H9 (cell line): ENCODE data around the gene BIRC3. TPM values are rescaled to one million over a fixed set of nuclear protein-coding genes. Genes with fewer than 3 reads are reported as not detected.

Source experiments
- DNase-seq: peaks from one replicate; pipeline ENCODE4 v3.0.0-alpha.2; 2017
- H2AFZ ChIP-seq: one replicate; pipeline ENCODE4 v1.6.1; 2013; ENCODE audit warnings: mild to moderate bottlenecking, low read length, control low read depth, moderate library complexity
- H2AK5ac ChIP-seq: 2 replicates; pipeline ENCODE4 v1.6.1; 2013; ENCODE audit warnings: low read length, control low read depth, mixed read lengths; ENCODE audit not compliant: insufficient read length
- H2BK120ac ChIP-seq: one replicate; pipeline ENCODE4 v1.6.1; 2013; ENCODE audit warnings: low read depth, mild to moderate bottlenecking, low read length, control low read depth, inconsistent platforms; ENCODE audit not compliant: poor library complexity, severe bottlenecking
- H2BK12ac ChIP-seq: 2 replicates; pipeline ENCODE4 v1.6.1; 2013; ENCODE audit warnings: low read length, control low read depth, mixed read lengths, low read depth; ENCODE audit not compliant: insufficient read length
- H2BK15ac ChIP-seq: 2 replicates; pipeline ENCODE4 v1.6.1; 2013; ENCODE audit warnings: low read depth, low read length, control low read depth
- H2BK20ac ChIP-seq: one replicate; pipeline ENCODE4 v1.6.1; 2013; ENCODE audit warnings: low read depth, mild to moderate bottlenecking, low read length, control low read depth, inconsistent platforms; ENCODE audit not compliant: poor library complexity, severe bottlenecking
- H2BK5ac ChIP-seq: 2 replicates; pipeline ENCODE4 v1.6.1; 2013; ENCODE audit warnings: low read length, control low read depth, mixed read lengths; ENCODE audit not compliant: insufficient read length
- H3K14ac ChIP-seq: 2 replicates; pipeline ENCODE4 v1.6.1; 2013; ENCODE audit warnings: low read length, control low read depth; ENCODE audit not compliant: insufficient read depth
- H3K18ac ChIP-seq: 2 replicates; pipeline ENCODE4 v1.6.1; 2013; ENCODE audit warnings: low read depth, mild to moderate bottlenecking, mixed read lengths, low read length, control low read depth; ENCODE audit not compliant: insufficient read length
- H3K23ac ChIP-seq: 2 replicates; pipeline ENCODE4 v1.6.1; 2013; ENCODE audit warnings: low read length, control low read depth, mixed read lengths, low read depth; ENCODE audit not compliant: insufficient read length
- H3K23me2 ChIP-seq: 2 replicates; pipeline ENCODE4 v1.6.1; 2013; ENCODE audit warnings: low read depth, mild to moderate bottlenecking, mixed read lengths, low read length, control low read depth; ENCODE audit not compliant: insufficient read length, poor library complexity, severe bottlenecking
- H3K27ac ChIP-seq: 2 replicates; pipeline ENCODE4 v1.5.1; 2013; ENCODE audit warnings: low read length, control low read depth, mixed read lengths, low read depth; ENCODE audit not compliant: insufficient read length
- H3K27me3 ChIP-seq: 2 replicates; pipeline ENCODE4 v1.6.1; 2013; ENCODE audit warnings: low read length, control low read depth, inconsistent platforms; ENCODE audit not compliant: insufficient read depth
- H3K4ac ChIP-seq: 2 replicates; pipeline ENCODE4 v1.6.1; 2013; ENCODE audit warnings: low read depth, mild to moderate bottlenecking, control low read depth, inconsistent platforms, low read length, moderate library complexity
- H3K4me1 ChIP-seq: 2 replicates; pipeline ENCODE4 v1.6.1; 2013; ENCODE audit warnings: low read length, control low read depth, inconsistent platforms; ENCODE audit not compliant: insufficient read depth
- H3K4me2 ChIP-seq: 2 replicates; pipeline ENCODE4 v1.6.1; 2013; ENCODE audit warnings: low read length, control low read depth, mixed read lengths; ENCODE audit not compliant: insufficient read length, insufficient read depth
- H3K56ac ChIP-seq: 2 replicates; pipeline ENCODE4 v1.6.1; 2013; ENCODE audit warnings: low read depth, mild to moderate bottlenecking, mixed read lengths, low read length, control low read depth; ENCODE audit not compliant: insufficient read length
- H3K79me1 ChIP-seq: 2 replicates; pipeline ENCODE4 v1.6.1; 2013; ENCODE audit warnings: low read depth, mild to moderate bottlenecking, moderate library complexity, low read length, control low read depth, inconsistent platforms; ENCODE audit not compliant: insufficient read depth, poor library complexity, severe bottlenecking
- H3K79me2 ChIP-seq: 2 replicates; pipeline ENCODE4 v1.6.1; 2013; ENCODE audit warnings: low read length, control low read depth, inconsistent platforms; ENCODE audit not compliant: insufficient read depth
- H3K9ac ChIP-seq: 2 replicates; pipeline ENCODE4 v1.6.1; 2013; ENCODE audit warnings: low read length, control low read depth, mixed read lengths; ENCODE audit not compliant: insufficient read length; ENCODE audit errors: extremely low read depth
- H3K9me3 ChIP-seq: one replicate; pipeline ENCODE4 v1.6.1; 2013; ENCODE audit warnings: low read depth, low read length, inconsistent platforms; ENCODE audit not compliant: control insufficient read depth
- H3T11ph ChIP-seq: one replicate; pipeline ENCODE4 v1.6.1; 2013; ENCODE audit warnings: mild to moderate bottlenecking, low read length, control low read depth, inconsistent platforms
- H4K20me1 ChIP-seq: one replicate; pipeline ENCODE4 v1.6.1; 2013; ENCODE audit not compliant: control insufficient read depth, insufficient read length, insufficient read depth
- H4K5ac ChIP-seq: 2 replicates; pipeline ENCODE4 v1.6.1; 2013; ENCODE audit warnings: low read depth, mild to moderate bottlenecking, mixed read lengths, low read length, control low read depth; ENCODE audit not compliant: insufficient read length
- H4K8ac ChIP-seq: replicated peaks from 2 replicates; pipeline ENCODE4 v1.6.1; 2013; ENCODE audit warnings: low read length, control low read depth, mixed read lengths, low read depth; ENCODE audit not compliant: insufficient read length
- H4K91ac ChIP-seq: 2 replicates; pipeline ENCODE4 v1.6.1; 2013; ENCODE audit warnings: low read depth, mild to moderate bottlenecking, moderate library complexity, mixed read lengths, low read length, control low read depth; ENCODE audit not compliant: insufficient read length
- H3K27ac Mint-ChIP-seq, 3 experiments: 2 replicates in 2 of 3; 3 replicates in 1 of 3; pipeline ENCODE4 v1.8.0; 2020 to 2021; ENCODE audit warnings: mixed read lengths in 3 of 3, mild to moderate bottlenecking in 1 of 3, moderate library complexity in 1 of 3
- H3K27me3 Mint-ChIP-seq: 2 replicates; pipeline ENCODE4 v1.8.0; 2021; ENCODE audit warnings: low read depth, mild to moderate bottlenecking, moderate library complexity, mixed read lengths
- H3K36me3 Mint-ChIP-seq, 3 experiments: 2 replicates in 2 of 3; 3 replicates in 1 of 3; pipeline ENCODE4 v1.8.0; 2020 to 2021; ENCODE audit warnings: low read depth in 3 of 3, mixed read lengths in 3 of 3; ENCODE audit not compliant: insufficient read depth in 1 of 3
- H3K4me1 Mint-ChIP-seq, 2 experiments: 2 replicates each; pipeline ENCODE4 v1.8.0; 2020; ENCODE audit warnings: mixed read lengths in 2 of 2
- H3K4me3 Mint-ChIP-seq, 2 experiments: 2 replicates in 1 of 2; 3 replicates in 1 of 2; pipeline ENCODE4 v1.8.0; 2020 to 2021; ENCODE audit warnings: mild to moderate bottlenecking in 2 of 2, mixed read lengths in 2 of 2, moderate library complexity in 1 of 2
- H3K9me3 Mint-ChIP-seq, 2 experiments: 2 replicates in 1 of 2; 3 replicates in 1 of 2; pipeline ENCODE4 v1.8.0; 2020; ENCODE audit warnings: mild to moderate bottlenecking in 2 of 2, mixed read lengths in 2 of 2, moderate library complexity in 1 of 2
- WGBS: extraction: QIAGEN DNeasy Blood & Tissue Kit; methylation state at CpG from one replicate; pipeline ENCODE4 v1.1.7; 2013; ENCODE audit warnings: missing lambda C conversion rate, low lambda C conversion rate, mixed read lengths; ENCODE audit not compliant: insufficient read length; ENCODE audit errors: extremely low coverage; 5-methylcytosine and 5-hydroxymethylcytosine counted together
- total RNA-seq: library from RNA; stranded (reverse); gene quantifications from 2 replicates; pipeline ENCODE4 v1.2.1, GENCODE V29; 2021
- TF ChIP-seq, protein P1 (sequence below): fragments of 200-600 bp; sonication (generic); conservative IDR thresholded peaks from 3 replicates; pipeline ENCODE4 v1.8.0; 2021; ENCODE audit warnings: antibody characterized with exemption, mild to moderate bottlenecking

BIRC3 gene
- total RNA-seq, 1 experiment from 2014 or later, result 0.04 TPM

DNA sequence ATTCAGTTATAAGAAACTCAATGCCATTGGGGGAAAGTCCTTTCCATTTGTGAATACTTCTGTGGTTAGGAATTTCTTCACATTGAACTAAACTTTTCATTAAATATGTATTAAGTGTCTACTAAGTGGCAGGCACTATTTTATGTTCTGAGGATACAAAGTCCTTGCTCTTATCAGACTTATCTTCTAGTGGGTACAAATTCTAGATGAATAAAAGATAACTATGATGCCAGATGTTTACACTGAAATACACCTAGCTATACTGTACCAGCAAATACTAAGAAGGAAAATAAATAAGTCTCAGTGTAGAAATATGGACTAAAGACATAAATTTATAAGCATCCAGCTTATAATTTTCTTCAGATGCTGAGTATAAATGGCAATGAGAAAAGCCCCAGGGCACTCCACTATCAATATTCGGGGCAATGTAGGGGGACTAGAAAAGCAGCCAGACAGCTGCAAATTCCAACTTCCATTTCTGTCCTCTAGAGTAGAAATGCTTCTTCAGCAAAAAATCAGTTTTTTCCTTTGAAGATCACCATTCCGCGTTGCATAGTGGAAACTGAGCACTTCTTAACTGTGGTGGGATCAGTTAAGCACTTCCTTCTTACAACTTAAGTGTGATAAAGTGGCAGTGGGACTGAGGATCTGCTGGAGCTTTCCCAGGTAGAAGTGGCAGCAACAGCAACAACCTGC, 11.8 kb upstream of the BIRC3 start:
- Mint-ChIP-seq H3K27me3 (peaks cover 5% of the 10 kb centered on the region), H3K36me3 (peaks cover 9 to 17% (median 10%) of the 10 kb centered on the region in 3 experiments), H3K4me1 (peaks cover 4 to 6% of the 10 kb centered on the region in 2 experiments; a peak in 2 of 4 replicates), H3K27ac (no peak overlapping the region), H3K9me3 (peaks cover 20 to 25% of the 10 kb centered on the region in 2 experiments), H3K4me3 (no peak overlapping the region)
- Histone ChIP-seq H3K9me3 (peaks cover 11% of the 10 kb centered on the region), H3K23ac (no peak overlapping the region), H3K27ac (no peak overlapping the region), H2AK5ac (no peak overlapping the region), H3K79me2 (no peaks in the 10 kb centered on the region), H3K79me1 (no peaks in the 10 kb centered on the region), H4K91ac (no peak overlapping the region), H2BK15ac (no peak overlapping the region), H3K9ac (no peak overlapping the region), H3K4ac (no peak overlapping the region), H3K27me3 (no peaks in the 10 kb centered on the region), H2BK20ac (no peak overlapping the region), H3K18ac (no peak overlapping the region), H2BK5ac (no peak overlapping the region), H3K56ac (no peak overlapping the region), H3T11ph (no peak overlapping the region), H2AFZ (no peak overlapping the region), H2BK120ac (no peak overlapping the region), H4K8ac (no peak overlapping the region), H3K23me2 (no peaks in the 10 kb centered on the region), H4K20me1 (no peaks in the 10 kb centered on the region), H2BK12ac (no peak overlapping the region), H3K4me1 (no peaks in the 10 kb centered on the region), H3K4me2 (no peak overlapping the region), H3K14ac (no peak overlapping the region), H4K5ac (no peak overlapping the region)
- DNase-seq, result no peak
- WGBS, result no CpG with 5 or more reads among the region's 3 CpGs
- TF ChIP-seq, protein P1, sequence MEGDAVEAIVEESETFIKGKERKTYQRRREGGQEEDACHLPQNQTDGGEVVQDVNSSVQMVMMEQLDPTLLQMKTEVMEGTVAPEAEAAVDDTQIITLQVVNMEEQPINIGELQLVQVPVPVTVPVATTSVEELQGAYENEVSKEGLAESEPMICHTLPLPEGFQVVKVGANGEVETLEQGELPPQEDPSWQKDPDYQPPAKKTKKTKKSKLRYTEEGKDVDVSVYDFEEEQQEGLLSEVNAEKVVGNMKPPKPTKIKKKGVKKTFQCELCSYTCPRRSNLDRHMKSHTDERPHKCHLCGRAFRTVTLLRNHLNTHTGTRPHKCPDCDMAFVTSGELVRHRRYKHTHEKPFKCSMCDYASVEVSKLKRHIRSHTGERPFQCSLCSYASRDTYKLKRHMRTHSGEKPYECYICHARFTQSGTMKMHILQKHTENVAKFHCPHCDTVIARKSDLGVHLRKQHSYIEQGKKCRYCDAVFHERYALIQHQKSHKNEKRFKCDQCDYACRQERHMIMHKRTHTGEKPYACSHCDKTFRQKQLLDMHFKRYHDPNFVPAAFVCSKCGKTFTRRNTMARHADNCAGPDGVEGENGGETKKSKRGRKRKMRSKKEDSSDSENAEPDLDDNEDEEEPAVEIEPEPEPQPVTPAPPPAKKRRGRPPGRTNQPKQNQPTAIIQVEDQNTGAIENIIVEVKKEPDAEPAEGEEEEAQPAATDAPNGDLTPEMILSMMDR, result no peak
